Measurements from ENCODE around the gene SPATA2L.

GRCh38 chr16:89660146-89660545 lies 41.4 kb downstream of the SPATA2L start:
- no peak for TF ChIP-seq CTCF (IDR thresholded peaks at IDR 0.05)
- no peak for TF ChIP-seq ZFX (IDR thresholded peaks at IDR 0.05; ENCODE audit: borderline replicate concordance)

All from 22Rv1 (cell line).